Smooth muscle cell (in vitro differentiated cells): Measurements from ENCODE around the gene NKAP. TPM values are rescaled to one million over a fixed set of nuclear protein-coding genes. Genes with fewer than 3 reads are reported as not detected.

Source experiments
- DNase-seq: peaks from one replicate; lab custom pipeline; 2025; ENCODE audit not compliant: unreplicated experiment; lab: John Stamatoyannopoulos, UW
- H2AFZ ChIP-seq: fragments of 200-600 bp; sonication (generic); 2 replicates; pipeline ENCODE4 v1.6.0; 2016; ENCODE audit warnings: antibody characterized with exemption, low read depth, mild to moderate bottlenecking
- H3F3A ChIP-seq: fragments of 200-600 bp; sonication (generic); 2 replicates; pipeline ENCODE4 v1.6.0; 2017; ENCODE audit warnings: antibody characterized with exemption, low read depth
- H3K27ac ChIP-seq: fragments of 200-600 bp; sonication (generic); 2 replicates; pipeline ENCODE4 v1.5.1; 2016; ENCODE audit warnings: low read depth, mild to moderate bottlenecking
- H3K27me3 ChIP-seq: fragments of 200-600 bp; sonication (generic); 2 replicates; pipeline ENCODE4 v1.6.1; 2016; ENCODE audit warnings: low read depth, mild to moderate bottlenecking
- H3K36me3 ChIP-seq: fragments of 200-600 bp; sonication (generic); 2 replicates; pipeline ENCODE4 v1.5.1; 2016; ENCODE audit warnings: low read depth
- H3K4me1 ChIP-seq: fragments of 200-600 bp; sonication (generic); 2 replicates; pipeline ENCODE4 v1.5.1; 2016; ENCODE audit warnings: low read depth
- H3K4me2 ChIP-seq: fragments of 200-600 bp; sonication (generic); 2 replicates; pipeline ENCODE4 v1.6.0; 2016; ENCODE audit warnings: mild to moderate bottlenecking
- H3K4me3 ChIP-seq: fragments of 200-600 bp; sonication (generic); 2 replicates; pipeline ENCODE4 v1.5.1; 2016; ENCODE audit warnings: mild to moderate bottlenecking
- H3K79me2 ChIP-seq: fragments of 200-600 bp; sonication (generic); 2 replicates; pipeline ENCODE4 v1.6.0; 2016; ENCODE audit warnings: low read depth, mild to moderate bottlenecking
- H3K9ac ChIP-seq: fragments of 200-600 bp; sonication (generic); 2 replicates; pipeline ENCODE4 v1.6.0; 2016; ENCODE audit warnings: low read depth
- H3K9me3 ChIP-seq: fragments of 200-600 bp; sonication (generic); replicated peaks from 2 replicates; pipeline ENCODE4 v1.5.1; 2016; ENCODE audit warnings: low read depth
- H4K20me1 ChIP-seq: fragments of 200-600 bp; sonication (generic); 2 replicates; pipeline ENCODE4 v1.6.0; 2016; ENCODE audit warnings: low read depth
- CTCF ChIP-seq: fragments of 200-600 bp; sonication (generic); IDR thresholded peaks from 2 replicates; pipeline ENCODE4 v1.5.1; 2017; ENCODE audit warnings: borderline replicate concordance, mild to moderate bottlenecking, antibody characterized with exemption; ENCODE audit not compliant: insufficient read depth, poor library complexity, severe bottlenecking
- WGBS: methylation state at CpG from one replicate; pipeline ENCODE4 v1.1.7; 2016; ENCODE audit warnings: low lambda C conversion rate; 5-methylcytosine and 5-hydroxymethylcytosine counted together
- polyA plus RNA-seq: library from polyadenylated mRNA; unstranded; fragments of >200 nt; fragmentation: Nextera tagmentation; extraction: Ambion mirVana; gene quantifications from 2 replicates; pipeline ENCODE4 v1.2.1, GENCODE V29; 2016
- total RNA-seq: library from RNA; depleted of rRNA; stranded (reverse); fragments of >200 nt; gene quantifications from 2 replicates; pipeline ENCODE4 v1.2.3, GENCODE V29; 2014

Gene NKAP
- total and polyA plus RNA-seq, 2 experiments from 2014 or later: 6.4 to 7.3 TPM

DNA sequence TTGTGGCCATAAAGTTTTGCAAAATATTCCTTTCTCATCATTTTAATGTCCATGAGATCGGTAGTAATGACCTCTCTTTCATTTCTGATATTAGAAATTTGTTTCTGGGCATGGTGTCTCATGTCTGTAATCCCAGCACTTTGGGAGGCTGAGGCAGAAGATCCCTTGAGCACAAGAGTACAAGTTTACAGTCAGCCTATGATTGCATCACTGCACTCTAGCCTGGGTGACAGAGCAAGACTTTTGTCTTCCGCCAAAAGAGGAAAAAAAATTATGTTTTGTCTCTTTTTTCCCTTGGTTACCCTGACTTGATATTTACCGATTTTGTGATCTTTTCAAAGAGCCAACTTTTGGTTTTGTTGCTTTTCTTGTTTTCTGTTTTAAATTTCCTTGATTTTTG is 10.8 kb upstream of the NKAP start:
- TF ChIP-seq CTCF: no peak
- no peaks in the 10 kb centered on the region for H3K9me3 ChIP-seq
- no peaks in the 10 kb centered on the region for H3K27me3 ChIP-seq
- no peak overlapping the region for H3K4me2 ChIP-seq
- H2AFZ ChIP-seq: no peak overlapping the region
- no peaks in the 10 kb centered on the region for H4K20me1 ChIP-seq
- WGBS: 75% methylated on average over 3 of the region's 3 CpGs
- H3K4me1 ChIP-seq: no peaks in the 10 kb centered on the region
- no peaks in the 10 kb centered on the region for H3K36me3 ChIP-seq
- no peak for DNase-seq
- no peak overlapping the region for H3K9ac ChIP-seq
- H3K27ac ChIP-seq: no peak overlapping the region
- no peak overlapping the region for H3K4me3 ChIP-seq
- no peaks in the 10 kb centered on the region for H3F3A ChIP-seq
- no peaks in the 10 kb centered on the region for H3K79me2 ChIP-seq

DNA sequence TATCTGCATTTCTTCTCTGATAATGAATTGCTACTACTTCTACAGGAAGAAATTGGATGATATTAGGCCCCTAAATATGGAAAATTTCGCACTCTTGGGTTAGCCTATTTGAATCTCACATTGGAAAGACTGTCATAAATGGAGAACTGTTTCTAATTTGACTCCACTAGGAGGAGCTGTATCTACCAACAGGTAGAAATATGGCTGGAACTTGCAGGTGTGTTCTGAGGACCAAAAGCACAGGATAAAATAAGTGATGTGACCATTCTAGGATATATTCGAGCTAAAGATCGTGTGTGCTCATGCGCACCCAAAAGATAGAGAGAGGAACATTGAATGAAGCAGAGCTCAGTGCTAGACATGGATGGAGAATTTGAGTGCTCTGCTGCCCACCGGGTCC is 4.8 kb upstream of the NKAP start:
- H3K4me2 ChIP-seq: no peak overlapping the region
- H3K9ac ChIP-seq: no peak overlapping the region
- no peaks in the 10 kb centered on the region for H3K36me3 ChIP-seq
- H3K9me3 ChIP-seq: no peaks in the 10 kb centered on the region
- no peak overlapping the region for H3K4me3 ChIP-seq
- H3K27me3 ChIP-seq: no peaks in the 10 kb centered on the region
- no peaks in the 10 kb centered on the region for H3F3A ChIP-seq
- WGBS: 71% methylated on average over 5 of the region's 5 CpGs
- no peaks in the 10 kb centered on the region for H3K79me2 ChIP-seq
- no peak for DNase-seq
- no peak overlapping the region for H2AFZ ChIP-seq
- no peaks in the 10 kb centered on the region for H3K4me1 ChIP-seq
- H4K20me1 ChIP-seq: no peaks in the 10 kb centered on the region
- no peak for TF ChIP-seq CTCF
- H3K27ac ChIP-seq: no peak overlapping the region

GRCh38 chrX:119945481-119945880 is 1.9 kb upstream of the NKAP start:
- no peaks in the 10 kb centered on the region for H3F3A ChIP-seq
- H4K20me1 ChIP-seq: no peaks in the 10 kb centered on the region
- DNase-seq: no peak
- H3K4me2 ChIP-seq: no peak overlapping the region
- no peaks in the 10 kb centered on the region for H3K4me1 ChIP-seq
- no peak for TF ChIP-seq CTCF
- H3K4me3 ChIP-seq: no peak overlapping the region
- WGBS: 69% methylated on average over 6 of the region's 6 CpGs
- H3K9me3 ChIP-seq: no peaks in the 10 kb centered on the region
- H3K27ac ChIP-seq: no peak overlapping the region
- no peak overlapping the region for H3K9ac ChIP-seq
- H2AFZ ChIP-seq: no peak overlapping the region
- H3K79me2 ChIP-seq: peaks cover 12% of the 10 kb centered on the region
- H3K27me3 ChIP-seq: no peaks in the 10 kb centered on the region
- no peaks in the 10 kb centered on the region for H3K36me3 ChIP-seq

GRCh38 chrX:119942831-119943184 is 743 bp downstream of the NKAP start:
- H3K9ac ChIP-seq: peak overlapping the region; percentile 91
- peak overlapping the region; percentile 99 for H2AFZ ChIP-seq
- peak overlapping the region; percentile 85 for H3K4me2 ChIP-seq
- no peaks in the 10 kb centered on the region for H3K4me1 ChIP-seq
- no peaks in the 10 kb centered on the region for H3F3A ChIP-seq
- peak overlapping the region; percentile 95 for H3K27ac ChIP-seq
- no peaks in the 10 kb centered on the region for H3K27me3 ChIP-seq
- no peaks in the 10 kb centered on the region for H4K20me1 ChIP-seq
- H3K79me2 ChIP-seq: peaks cover 12% of the 10 kb centered on the region
- 54% methylated on average over 14 of the region's 14 CpGs for WGBS
- H3K4me3 ChIP-seq: peak overlapping the region; percentile 69
- H3K36me3 ChIP-seq: no peaks in the 10 kb centered on the region
- DNase-seq: no peak
- no peaks in the 10 kb centered on the region for H3K9me3 ChIP-seq
- no peak for TF ChIP-seq CTCF
